Osteocyte (in vitro differentiated cells): ENCODE measurements around the gene LETM1. TPM values are rescaled to one million over a fixed set of nuclear protein-coding genes. Genes with fewer than 3 reads are reported as not detected.

Experiments used
- total RNA-seq: library from RNA; stranded (reverse); gene quantifications from 2 replicates; pipeline ENCODE4 v1.2.1, GENCODE V29; 2021

LETM1 gene
- total RNA-seq, 1 donor from 2014 or later, result 48.2 TPM

Other genes starting within 250 kb of the LETM1 start
- gene FAM53A, start 171.8 kb downstream of the LETM1 start, total RNA-seq, result 6.2 and 9.5 TPM in 2 replicates
- 49.1 and 50.4 TPM in 2 replicates for gene SLBP, start 143.8 kb downstream of the LETM1 start, total RNA-seq
- 48.8 and 53.6 TPM in 2 replicates for gene TMEM129, start 134.8 kb downstream of the LETM1 start, total RNA-seq
- gene TACC3, start 134.6 kb downstream of the LETM1 start, total RNA-seq, result 22.3 and 23.6 TPM in 2 replicates
- gene FGFR3, start 62.9 kb downstream of the LETM1 start, total RNA-seq, result 6.4 and 6.9 TPM in 2 replicates
- 63.4 and 66.4 TPM in 2 replicates for gene NSD2, start 15.2 kb upstream of the LETM1 start, total RNA-seq
- gene NELFA, start 152.8 kb upstream of the LETM1 start, total RNA-seq, result 32.5 and 37.8 TPM in 2 replicates
- 0.64 and 0.84 TPM in 2 replicates for gene NAT8L, start 203.2 kb upstream of the LETM1 start, total RNA-seq